GM23248 (cell line): ENCODE data around the gene TTLL1.

Experiments
- EZH2 ChIP-seq: fragments of 200-600 bp; sonication (generic); IDR thresholded peaks from 2 replicates; pipeline ENCODE4 v1.6.1; 2018; ENCODE audit warnings: antibody characterized with exemption, mild to moderate bottlenecking; ENCODE audit not compliant: insufficient read depth, poor library complexity, severe bottlenecking
- EZH2phosphoT487 ChIP-seq: fragments of 200-600 bp; sonication (generic); IDR thresholded peaks from 2 replicates; pipeline ENCODE4 v1.6.1; 2018; ENCODE audit warnings: antibody characterized with exemption, moderate library complexity, mild to moderate bottlenecking, low read depth; ENCODE audit not compliant: insufficient read depth

DNA sequence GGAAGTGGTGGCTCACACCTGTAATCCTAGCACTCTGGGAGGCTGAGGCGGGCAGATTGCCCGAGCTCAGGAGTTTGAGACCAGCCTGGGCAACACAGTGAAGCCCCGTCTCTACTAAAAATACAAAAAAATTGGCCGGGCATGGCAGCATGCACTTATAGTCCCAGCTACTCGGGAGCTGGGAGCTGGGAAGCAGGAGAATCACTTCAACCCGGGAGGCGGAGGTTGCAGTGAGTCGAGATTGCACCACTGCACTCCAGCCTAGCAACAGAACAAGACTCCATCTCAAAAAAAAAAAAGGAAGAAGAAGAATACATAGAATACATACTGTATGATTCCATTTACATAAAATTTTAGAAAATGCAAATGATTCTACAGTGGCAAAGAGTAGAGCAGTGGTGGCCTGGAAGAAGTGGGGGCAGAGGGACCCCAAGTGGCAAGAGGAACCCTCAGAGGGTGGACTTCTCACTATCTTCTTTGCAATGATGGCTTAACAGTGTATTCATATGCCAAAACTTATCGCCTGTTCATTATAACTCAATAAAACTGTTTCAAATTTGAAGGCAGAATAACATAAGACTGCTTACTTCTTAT, 96.2 kb downstream of the TTLL1 start:
- TF ChIP-seq EZH2 = no peak
- no peak for TF ChIP-seq EZH2phosphoT487
